OCI-LY3 (cell line): ENCODE data around the gene GRB14.

Experiments
- H2AFZ ChIP-seq: fragments of 200-600, 300-600 bp; shearing (Covaris generic); 2 replicates; pipeline ENCODE4 v1.6.0; 2014; ENCODE audit warnings: antibody characterized with exemption, low read depth, low read length
- H3K27ac ChIP-seq: fragments of 200-600, 300-600 bp; sonication (generic); 2 replicates; pipeline ENCODE4 v1.5.1; 2014; ENCODE audit warnings: mild to moderate bottlenecking, low read length, moderate library complexity, mixed read lengths
- H3K27me3 ChIP-seq: fragments of 200-600, 300-600 bp; sonication (generic); 2 replicates; pipeline ENCODE4 v1.6.1; 2014; ENCODE audit warnings: low read depth, low read length, mixed read lengths
- H3K36me3 ChIP-seq: fragments of 200-600, 300-600 bp; sonication (generic); replicated peaks from 2 replicates; pipeline ENCODE3; 2014; ENCODE audit warnings: low read depth, low read length, mixed read lengths
- H3K4me1 ChIP-seq: fragments of 300-600, 200-600 bp; sonication (generic); 2 replicates; pipeline ENCODE4 v1.6.1; 2014; ENCODE audit warnings: low read length, mixed read lengths
- H3K4me2 ChIP-seq: fragments of 200-600, 300-600 bp; sonication (generic); 2 replicates; pipeline ENCODE4 v1.6.1; 2014; ENCODE audit warnings: low read length, mixed read lengths
- H3K4me3 ChIP-seq: fragments of 300-600, 200-600 bp; sonication (generic); 2 replicates; pipeline ENCODE4 v1.5.1; 2014; ENCODE audit warnings: antibody characterized with exemption, mild to moderate bottlenecking, low read length, moderate library complexity
- H3K79me2 ChIP-seq: fragments of 300-600, 200-600 bp; shearing (Covaris generic); 2 replicates; pipeline ENCODE4 v1.6.1; 2014; ENCODE audit warnings: mild to moderate bottlenecking, low read length, mixed read lengths
- H3K9ac ChIP-seq: fragments of 300-600, 200-600 bp; shearing (Covaris generic); 2 replicates; pipeline ENCODE4 v1.6.0; 2014; ENCODE audit warnings: mild to moderate bottlenecking, low read length, moderate library complexity
- H3K9me3 ChIP-seq: fragments of 200-600, 300-600 bp; shearing (Covaris generic); 2 replicates; pipeline ENCODE4 v1.6.1; 2014; ENCODE audit warnings: low read length, mixed read lengths; ENCODE audit not compliant: insufficient read depth
- H4K20me1 ChIP-seq: fragments of 200-600, 300-600 bp; sonication (generic); 2 replicates; pipeline ENCODE4 v1.6.1; 2016; ENCODE audit warnings: low read length, mixed read lengths; ENCODE audit not compliant: insufficient read depth
- CTCF ChIP-seq: fragments of 200-600, 300-600 bp; sonication (generic); IDR thresholded peaks from 2 replicates; pipeline ENCODE4 v1.5.1; 2014; ENCODE audit warnings: antibody characterized with exemption, low read length, low read depth
- EZH2phosphoT487 ChIP-seq: fragments of 200-600 bp; shearing (Covaris generic); IDR thresholded peaks from 2 replicates; pipeline ENCODE4 v1.6.1; 2018; ENCODE audit warnings: antibody characterized with exemption, mixed run types, low read depth

GRB14 gene

DNA sequence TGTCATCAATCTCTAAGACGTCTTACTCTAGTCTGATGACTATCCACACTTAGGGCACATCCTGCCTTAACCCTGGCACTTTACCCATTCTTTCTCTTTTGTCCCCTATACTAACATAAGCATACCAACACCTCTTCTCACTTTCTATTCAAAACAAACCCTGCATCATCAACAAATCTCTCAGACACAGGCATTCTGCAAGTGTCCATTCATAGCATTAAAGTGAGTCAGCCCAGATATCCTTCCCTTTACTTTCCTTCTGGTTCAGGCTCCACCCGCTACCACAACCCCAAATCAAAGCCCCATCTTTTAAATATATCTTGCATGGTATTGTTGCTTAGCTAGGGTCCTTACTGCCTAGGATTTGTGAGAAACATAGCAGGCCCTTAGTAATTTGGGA lies 3.8 kb downstream of the GRB14 start:
- no peak for TF ChIP-seq CTCF
- TF ChIP-seq EZH2phosphoT487, result no peak
- Histone ChIP-seq H3K9ac (no peak overlapping the region), H3K4me2 (no peak overlapping the region), H3K79me2 (no peaks in the 10 kb centered on the region), H3K9me3 (no peaks in the 10 kb centered on the region), H3K27me3 (no peaks in the 10 kb centered on the region), H2AFZ (no peak overlapping the region), H3K4me3 (no peak overlapping the region), H3K36me3 (no peaks in the 10 kb centered on the region), H3K27ac (no peak overlapping the region), H4K20me1 (no peaks in the 10 kb centered on the region), H3K4me1 (no peaks in the 10 kb centered on the region)

DNA sequence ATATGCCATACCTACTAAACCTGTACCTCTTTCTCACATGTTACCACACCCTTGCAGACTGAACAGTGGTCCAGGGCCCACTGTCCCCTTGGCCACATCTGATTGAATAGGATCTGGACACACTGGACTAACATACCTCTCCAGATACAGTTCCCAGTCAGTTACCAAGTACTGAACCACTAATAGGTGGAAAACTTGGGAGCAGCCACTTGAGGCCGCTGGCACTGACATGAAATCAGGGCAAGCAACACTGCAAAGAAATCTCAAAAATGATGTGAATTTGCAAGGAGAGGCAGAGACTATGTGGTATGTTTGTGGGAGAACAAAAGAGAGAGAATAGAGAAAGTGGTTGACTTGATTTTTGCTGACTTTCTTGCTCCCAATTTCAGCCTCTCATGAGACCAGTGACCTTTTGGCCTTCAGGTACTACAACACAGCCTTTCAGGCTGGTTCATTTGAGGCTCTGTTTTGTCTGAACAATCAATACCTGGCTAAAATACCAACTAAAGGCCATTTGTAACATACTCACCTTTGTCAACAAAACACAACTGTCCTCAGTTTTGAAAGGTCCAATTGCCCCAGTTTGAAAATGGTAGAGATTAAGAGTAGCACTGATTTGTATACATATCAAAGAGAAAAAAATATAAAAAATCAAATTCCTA lies 7.8 kb downstream of the GRB14 start:
- no peak for TF ChIP-seq EZH2phosphoT487
- no peak for TF ChIP-seq CTCF
- Histone ChIP-seq H3K9me3 (no peaks in the 10 kb centered on the region), H3K4me1 (no peaks in the 10 kb centered on the region), H2AFZ (no peak overlapping the region), H3K36me3 (no peaks in the 10 kb centered on the region), H3K4me3 (no peak overlapping the region), H3K4me2 (no peak overlapping the region), H4K20me1 (no peaks in the 10 kb centered on the region), H3K79me2 (no peaks in the 10 kb centered on the region), H3K9ac (no peak overlapping the region), H3K27me3 (no peaks in the 10 kb centered on the region), H3K27ac (no peak overlapping the region)

DNA sequence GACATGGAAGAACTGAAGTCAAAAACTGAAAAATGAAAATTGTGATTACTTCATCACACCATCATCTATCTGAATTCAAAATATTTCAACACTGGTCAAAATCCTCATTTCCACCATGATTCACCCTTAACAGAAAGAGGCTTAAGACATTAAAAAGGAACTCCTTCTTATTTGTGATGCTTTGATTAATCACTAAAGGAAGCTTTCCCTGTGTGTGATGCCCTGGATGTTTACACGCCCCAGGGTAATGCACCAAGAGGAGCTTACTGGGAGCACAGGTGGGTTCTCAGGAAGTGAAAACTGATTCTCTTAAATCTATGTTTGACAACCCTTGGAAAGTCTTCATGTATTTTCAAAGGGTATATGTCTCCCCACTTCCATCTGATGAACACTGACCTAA lies 11.5 kb downstream of the GRB14 start:
- H3K27me3 ChIP-seq, result no peaks in the 10 kb centered on the region
- no peaks in the 10 kb centered on the region for H3K79me2 ChIP-seq
- H2AFZ ChIP-seq, result no peak overlapping the region
- no peak overlapping the region for H3K9ac ChIP-seq
- no peaks in the 10 kb centered on the region for H4K20me1 ChIP-seq
- TF ChIP-seq EZH2phosphoT487 (no peak), CTCF (no peak)
- H3K36me3 ChIP-seq, result no peaks in the 10 kb centered on the region
- H3K4me2 ChIP-seq, result no peak overlapping the region
- H3K9me3 ChIP-seq, result no peaks in the 10 kb centered on the region
- no peak overlapping the region for H3K27ac ChIP-seq
- no peak overlapping the region for H3K4me3 ChIP-seq
- H3K4me1 ChIP-seq, result no peaks in the 10 kb centered on the region

DNA sequence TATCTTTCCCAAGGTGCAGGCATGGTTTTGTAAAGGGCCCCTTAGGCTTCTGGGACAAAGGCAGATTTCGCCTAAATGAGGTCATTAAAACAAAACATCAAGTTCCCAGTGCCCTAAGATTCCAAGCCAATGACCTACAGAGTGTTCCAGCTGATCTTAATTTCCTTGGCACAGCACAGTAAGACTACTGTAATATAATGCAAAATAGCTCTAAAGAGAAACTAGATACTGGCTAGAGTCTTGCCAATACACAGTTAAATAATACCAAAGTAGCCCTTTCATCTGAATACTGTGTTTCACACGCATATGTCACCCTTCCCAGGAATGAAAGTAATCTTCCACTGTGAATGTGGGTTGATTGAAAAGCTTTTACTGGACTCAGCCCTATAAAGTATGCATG lies 14.7 kb downstream of the GRB14 start:
- Histone ChIP-seq H3K4me1 (no peaks in the 10 kb centered on the region), H3K79me2 (no peaks in the 10 kb centered on the region), H3K36me3 (no peaks in the 10 kb centered on the region), H2AFZ (no peak overlapping the region), H3K9ac (no peak overlapping the region), H3K27me3 (no peaks in the 10 kb centered on the region), H3K4me3 (no peak overlapping the region), H3K4me2 (no peak overlapping the region), H3K27ac (no peak overlapping the region), H3K9me3 (no peaks in the 10 kb centered on the region), H4K20me1 (no peaks in the 10 kb centered on the region)
- no peak for TF ChIP-seq CTCF
- no peak for TF ChIP-seq EZH2phosphoT487
